BE2C (cell line): Measurements from ENCODE around the gene KLF5.
"Not testable (repeated sequence)": the region's sequence is repeated elsewhere in the genome, so short reads cannot be mapped to it uniquely, and the experiment has no call there.

ENCODE experiments used
- DNase-seq: peaks from one replicate; pipeline ENCODE4 v3.0.0-alpha.2; 2020
- H3K27me3 ChIP-seq: fragments of 250-450 bp; sonication (Bioruptor Pico); 2 replicates; pipeline ENCODE4 v1.5.1; 2020; ENCODE audit warnings: mild to moderate bottlenecking
- H3K36me3 ChIP-seq: fragments of 250-450 bp; sonication (Bioruptor Pico); 2 replicates; pipeline ENCODE4 v1.5.1; 2020; ENCODE audit warnings: mild to moderate bottlenecking
- H3K4me1 ChIP-seq: fragments of 250-450 bp; sonication (Bioruptor Pico); 2 replicates; pipeline ENCODE4 v1.5.1; 2020
- H3K4me3 ChIP-seq: 2 replicates; pipeline ENCODE4 v1.5.1; 2011; ENCODE audit warnings: low read depth, low read length
- H3K9me3 ChIP-seq: fragments of 250-450 bp; sonication (Bioruptor Pico); 2 replicates; pipeline ENCODE4 v1.5.1; 2020
- CTCF ChIP-seq: IDR thresholded peaks from 2 replicates; pipeline ENCODE4 v1.5.1; 2012; ENCODE audit warnings: mild to moderate bottlenecking, low read depth, low read length

Gene KLF5

DNA sequence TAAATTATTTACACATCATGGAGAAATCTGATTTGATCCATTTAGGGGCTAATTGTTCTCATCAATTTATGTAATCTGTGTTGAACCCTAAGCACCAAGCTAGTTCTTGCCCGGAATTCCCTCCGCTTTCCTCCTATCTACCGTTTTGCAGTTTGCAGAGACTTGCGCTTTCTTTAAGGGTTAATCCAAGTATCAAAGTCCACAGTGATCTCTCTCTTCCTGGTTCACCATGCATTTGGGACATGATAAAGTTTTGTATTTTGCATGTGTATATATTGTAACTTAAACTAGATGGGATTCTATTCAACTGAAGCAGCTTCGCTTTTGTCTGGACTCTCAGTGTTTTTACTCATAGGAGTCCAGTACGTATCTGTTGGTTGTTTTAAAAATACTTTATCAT is 13.8 kb upstream of the KLF5 start:
- H3K9me3 ChIP-seq = no peaks in the 10 kb centered on the region
- H3K27me3 ChIP-seq = no peaks in the 10 kb centered on the region
- no peaks in the 10 kb centered on the region for H3K4me1 ChIP-seq
- no peak overlapping the region for H3K4me3 ChIP-seq
- no peak for DNase-seq
- no peak for TF ChIP-seq CTCF
- no peaks in the 10 kb centered on the region for H3K36me3 ChIP-seq

DNA sequence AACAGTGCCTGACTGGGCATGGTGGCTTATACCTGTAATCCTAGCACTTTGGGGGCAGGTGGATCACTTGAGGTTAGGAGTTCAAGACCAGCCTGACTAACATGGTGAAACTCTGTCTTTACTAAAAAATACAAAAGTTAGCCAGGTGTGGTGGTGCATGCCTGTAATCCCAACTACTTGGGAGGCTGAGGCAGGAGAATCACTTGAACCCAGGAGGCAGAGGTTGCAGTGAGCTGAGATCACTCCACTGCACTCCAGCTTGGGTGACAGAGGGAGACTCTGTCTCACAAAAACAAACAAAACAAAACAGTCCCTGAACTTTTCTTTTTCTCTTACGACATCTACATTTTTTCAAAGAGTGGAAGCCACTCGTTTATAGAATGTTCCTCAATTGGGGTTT is 10.2 kb upstream of the KLF5 start:
- DNase-seq, H3K36me3 ChIP-seq, H3K4me3 ChIP-seq, H3K9me3 ChIP-seq, H3K4me1 ChIP-seq, H3K27me3 ChIP-seq: not testable (repeated sequence)

- TF ChIP-seq CTCF = no peak
- Histone ChIP-seq H3K36me3 (no peaks in the 10 kb centered on the region), H3K4me1 (peaks cover 15% of the 10 kb centered on the region; the same call in 1 of the 2 replicates), H3K4me3 (no peak overlapping the region), H3K27me3 (peaks cover 9% of the 10 kb centered on the region), H3K9me3 (no peaks in the 10 kb centered on the region)
- DNase-seq = no peak
These were observed 4.1 kb upstream of the KLF5 start for GRCh38 chr13:73054712-73055111.

GRCh38 chr13:73055813-73056564 is 2.8 kb upstream of the KLF5 start:
- Histone ChIP-seq H3K4me3 (no peak overlapping the region), H3K27me3 (peaks cover 9% of the 10 kb centered on the region), H3K4me1 (peaks cover 15% of the 10 kb centered on the region; the same call in 1 of the 2 replicates), H3K9me3 (no peaks in the 10 kb centered on the region), H3K36me3 (no peaks in the 10 kb centered on the region)
- no peak for TF ChIP-seq CTCF
- DNase-seq = no peak

DNA sequence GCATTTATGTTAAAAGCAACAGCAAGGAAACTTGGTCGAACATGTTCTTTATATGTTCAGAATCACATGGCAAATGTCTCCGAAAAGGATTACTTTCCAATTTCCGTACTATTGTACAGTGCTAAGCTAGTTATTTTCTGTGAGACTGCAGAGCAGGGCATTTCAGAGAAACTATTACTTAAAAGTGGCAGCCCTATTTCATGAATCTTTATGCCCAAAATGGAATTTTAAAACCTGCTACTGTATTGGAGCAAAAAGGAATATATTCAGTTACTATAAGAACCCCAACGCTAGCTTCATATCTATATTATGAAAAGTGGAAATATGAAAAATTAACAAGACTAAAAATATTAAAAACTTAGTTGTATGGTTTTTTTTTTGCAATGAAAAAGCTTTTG is 2.2 kb upstream of the KLF5 start:
- no peaks in the 10 kb centered on the region for H3K9me3 ChIP-seq
- no peak for TF ChIP-seq CTCF
- H3K4me3 ChIP-seq = no peak overlapping the region
- H3K36me3 ChIP-seq = no peaks in the 10 kb centered on the region
- no peak for DNase-seq
- peaks cover 15% of the 10 kb centered on the region; the same call in 1 of the 2 replicates for H3K4me1 ChIP-seq
- peaks cover 9% of the 10 kb centered on the region for H3K27me3 ChIP-seq

GRCh38 chr13:73057284-73058063 is 1.3 kb upstream of the KLF5 start:
- Histone ChIP-seq H3K4me1 (peaks cover 15% of the 10 kb centered on the region; the same call in 1 of the 2 replicates), H3K27me3 (peaks cover 9% of the 10 kb centered on the region), H3K36me3 (no peaks in the 10 kb centered on the region), H3K4me3 (no peak overlapping the region), H3K9me3 (no peaks in the 10 kb centered on the region)
- no peak for TF ChIP-seq CTCF
- DNase-seq = no peak
